ENCODE measurements around the gene SH3BP5.

The SH3BP5 gene

GRCh38 chr3:15271030-15271429 lies 61.4 kb downstream of the SH3BP5 start:
- DNase-seq = no peak

GRCh38 chr3:15269091-15269989 lies 63.0 kb downstream of the SH3BP5 start:
- DNase-seq = no peak

GRCh38 chr3:15268033-15268631 lies 64.3 kb downstream of the SH3BP5 start:
- DNase-seq = peak; percentile 31

GRCh38 chr3:15267502-15267901 lies 64.9 kb downstream of the SH3BP5 start:
- no peak for DNase-seq

GRCh38 chr3:15266510-15267376 lies 65.6 kb downstream of the SH3BP5 start:
- no peak for DNase-seq

GRCh38 chr3:15265655-15266509 lies 66.5 kb downstream of the SH3BP5 start:
- DNase-seq = no peak

GRCh38 chr3:15264486-15264885 lies 67.9 kb downstream of the SH3BP5 start:
- no peak for DNase-seq

- DNase-seq = no peak
Observed at GRCh38 chr3:15263926-15264325, 68.5 kb downstream of the SH3BP5 start.

- no peak for DNase-seq
Observed at GRCh38 chr3:15263120-15263519, 69.3 kb downstream of the SH3BP5 start.

GRCh38 chr3:15262021-15262420 lies 70.4 kb downstream of the SH3BP5 start:
- DNase-seq = no peak

GRCh38 chr3:15261274-15261673 lies 71.1 kb downstream of the SH3BP5 start:
- no peak for DNase-seq

- DNase-seq = no peak
Observed at GRCh38 chr3:15260531-15260930, 71.9 kb downstream of the SH3BP5 start.

- DNase-seq = no peak
Observed at GRCh38 chr3:15258720-15259119, 73.7 kb downstream of the SH3BP5 start.

GRCh38 chr3:15256861-15257341 lies 75.5 kb downstream of the SH3BP5 start:
- no peak for DNase-seq

GRCh38 chr3:15255215-15255614 lies 77.2 kb downstream of the SH3BP5 start:
- no peak for DNase-seq

- no peak for DNase-seq
Observed at GRCh38 chr3:15253023-15253697, 79.2 kb downstream of the SH3BP5 start.

- DNase-seq = no peak
Observed at GRCh38 chr3:15246186-15246585, 86.2 kb downstream of the SH3BP5 start.

- no peak for DNase-seq
Observed at GRCh38 chr3:15243822-15244482, 88.4 kb downstream of the SH3BP5 start.

GRCh38 chr3:15241341-15241740 lies 91.0 kb downstream of the SH3BP5 start:
- no peak for DNase-seq

GRCh38 chr3:15229262-15229661 lies 103.1 kb downstream of the SH3BP5 start:
- no peak for DNase-seq

GRCh38 chr3:15228147-15228546 lies 104.2 kb downstream of the SH3BP5 start:
- DNase-seq = no peak

All from DMS79 (cell line).